Stimulated activated CD8-positive, alpha-beta memory T cell treated with anti-CD3 and anti-CD28 coated beads, Interleukin-2, amount 100 ng/mL, for 48 hours (primary cell): ENCODE data around the gene CD109.
A peak's percentile ranks its signal among the peaks of the same experiment; 100 is the strongest.
"Not testable (repeated sequence)": the region's sequence is repeated elsewhere in the genome, so short reads cannot be mapped to it uniquely, and the experiment has no call there.

Experiments
- DNase-seq, 2 donors: peaks; one replicate each; pipeline ENCODE4 v3.0.0-alpha.2; 2020; ENCODE audit warnings: low read depth in 2 of 2

Gene CD109

GRCh38 chr6:73695619-73696421 is at the start of gene CD109:
TSS of gene CD109 (plus strand) at chr6:73696203. CDS start at chr6:73696216, 13 bp downstream.
- DNase-seq, result peak; percentile 43 to 48

DNA sequence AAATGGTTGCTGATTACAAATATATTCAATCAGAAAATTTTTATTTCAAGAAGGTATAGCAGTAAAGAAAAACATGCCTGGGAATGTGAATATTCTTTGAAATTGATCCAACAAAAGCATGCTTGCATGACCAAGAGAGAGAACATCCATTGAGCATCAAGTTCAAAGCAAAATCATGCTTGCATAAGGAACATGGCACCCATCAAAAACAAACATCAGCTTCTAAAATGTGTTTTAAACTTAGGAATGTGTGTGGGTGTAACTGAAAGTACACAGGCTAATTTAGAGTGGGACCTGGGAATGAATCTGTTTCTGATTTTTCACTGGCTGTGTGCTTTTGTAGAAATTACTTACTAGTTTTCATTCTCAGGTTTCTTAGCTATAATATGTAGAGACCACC is 47.8 kb upstream of the CD109 start:
- DNase-seq, result no peak

DNA sequence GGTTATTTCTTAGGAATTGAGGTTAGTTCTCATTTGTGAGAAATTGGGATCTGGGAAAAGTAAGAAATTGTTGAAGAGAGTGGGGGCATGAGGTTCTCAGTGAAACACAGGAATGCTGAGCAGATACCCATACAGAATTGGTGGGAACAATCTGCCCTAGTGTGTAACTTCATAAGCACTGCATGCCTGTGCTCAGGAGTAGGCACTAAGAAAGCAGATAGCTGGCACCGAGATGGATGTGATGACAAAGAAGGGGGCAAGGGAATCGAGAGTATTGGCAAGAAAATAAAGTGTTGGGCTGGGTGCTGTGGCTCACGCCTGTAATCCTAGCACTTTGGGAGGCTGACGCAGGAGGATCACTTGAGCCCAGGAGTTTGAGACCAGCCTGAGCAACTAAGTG is 46.2 kb upstream of the CD109 start:
- no peak for DNase-seq

DNA sequence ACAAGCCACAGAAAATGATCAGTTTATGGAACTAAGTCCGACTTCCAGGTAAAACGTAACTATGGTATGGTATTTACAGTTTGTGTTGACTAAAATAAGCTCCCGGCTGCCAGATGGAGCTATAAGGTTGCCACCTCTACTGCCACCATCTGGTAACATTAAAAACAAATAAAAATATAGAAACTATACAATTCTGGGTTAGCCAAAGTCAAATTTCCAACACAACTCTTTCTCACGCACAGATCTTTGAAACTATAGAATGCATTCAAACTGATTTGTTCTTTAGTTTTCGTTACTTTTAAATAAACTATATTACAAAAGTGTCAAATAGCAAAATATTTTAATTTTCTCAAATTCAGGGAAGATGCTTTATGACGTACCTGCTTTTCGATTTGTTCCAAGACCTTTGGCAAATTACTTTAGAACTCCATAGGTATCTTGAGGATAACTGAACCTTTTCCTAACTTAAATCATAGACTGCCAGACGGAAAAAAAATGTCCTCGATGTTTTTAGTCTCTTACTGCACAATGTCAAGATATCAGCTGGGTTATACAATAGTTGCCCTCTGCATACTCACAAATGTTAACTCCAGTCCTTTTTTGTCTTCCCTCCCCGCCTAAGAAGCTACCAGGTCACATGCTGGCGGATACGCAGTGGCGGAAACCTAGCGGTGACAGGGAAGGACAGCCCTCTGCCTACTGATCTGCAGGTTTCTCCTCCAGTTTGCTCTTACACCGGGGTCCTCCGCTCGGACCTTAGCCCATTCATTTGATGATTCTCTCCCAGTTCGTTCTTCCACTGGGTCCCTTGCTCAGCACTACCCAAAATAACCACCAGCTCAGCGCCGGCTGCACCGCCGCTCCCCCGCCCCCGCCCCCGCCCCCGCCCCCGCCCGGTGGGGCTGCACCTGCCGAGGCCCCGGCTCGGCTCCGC is 43.1 kb upstream of the CD109 start:
- DNase-seq, result peak; percentile 33 to 39

- DNase-seq, result peak; percentile 87 to 89
Observed at GRCh38 chr6:73653571-73654424, 42.2 kb upstream of the CD109 start, which contains the start of gene SLC17A5. TSS of gene SLC17A5 (minus strand) at chr6:73653992. CDS start at chr6:73653886, 106 bp downstream.

DNA sequence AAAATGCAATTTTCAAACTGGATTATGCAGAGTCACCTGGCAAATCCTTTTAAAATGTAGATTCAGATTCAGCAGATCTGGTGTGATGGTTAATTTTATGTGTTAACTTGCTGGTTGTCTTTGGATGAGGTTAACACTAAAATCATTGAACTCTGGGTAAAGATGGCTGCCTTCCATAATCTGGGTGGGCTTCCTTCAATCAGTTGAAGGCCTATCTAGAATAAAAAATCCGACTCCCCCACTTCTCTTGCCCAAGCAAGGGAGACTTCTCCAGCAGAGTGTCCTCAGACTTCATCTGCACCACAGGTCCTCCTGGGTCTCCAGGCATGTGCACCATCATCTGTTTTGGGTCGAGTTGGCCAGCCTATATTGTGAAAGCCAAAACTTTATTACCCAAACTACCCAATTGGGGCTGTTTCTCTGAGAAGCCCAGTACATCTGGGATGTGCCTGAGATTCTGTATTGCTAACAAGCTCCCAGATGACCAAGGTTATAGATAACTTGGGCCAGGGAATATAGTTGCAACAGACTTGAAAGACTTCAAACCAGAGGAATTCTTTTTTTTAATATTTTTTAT is 40.6 kb upstream of the CD109 start:
- no peak for DNase-seq

DNA sequence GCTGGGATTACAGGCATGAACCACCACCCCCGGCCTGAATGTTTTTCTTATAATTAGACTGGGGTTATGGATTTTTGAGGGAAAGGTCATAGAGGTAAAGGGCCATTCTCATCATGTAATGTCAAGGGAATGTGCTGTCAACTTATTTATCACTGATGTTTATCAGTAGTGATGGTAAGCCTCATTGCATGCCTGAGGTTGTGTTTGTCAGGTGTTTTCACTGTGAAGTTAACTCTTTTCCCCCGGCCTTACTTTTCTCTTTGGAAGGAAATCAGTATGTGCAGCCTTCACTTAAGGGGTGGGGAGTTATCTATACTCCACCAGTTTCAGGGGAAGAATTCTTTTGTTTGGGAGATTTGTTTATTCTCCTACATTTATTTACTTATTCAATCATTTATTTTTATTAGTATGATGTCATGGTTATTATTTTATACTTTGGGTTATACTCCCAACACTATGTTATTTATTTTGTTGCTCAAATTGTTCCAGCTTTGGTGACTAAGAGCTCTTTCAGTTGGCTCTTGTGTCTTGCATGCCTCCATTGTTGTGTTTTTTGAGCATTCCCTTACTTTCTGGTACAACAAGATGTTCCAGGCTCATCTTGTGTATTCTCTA is 39.4 kb upstream of the CD109 start:
- DNase-seq, result no peak

DNA sequence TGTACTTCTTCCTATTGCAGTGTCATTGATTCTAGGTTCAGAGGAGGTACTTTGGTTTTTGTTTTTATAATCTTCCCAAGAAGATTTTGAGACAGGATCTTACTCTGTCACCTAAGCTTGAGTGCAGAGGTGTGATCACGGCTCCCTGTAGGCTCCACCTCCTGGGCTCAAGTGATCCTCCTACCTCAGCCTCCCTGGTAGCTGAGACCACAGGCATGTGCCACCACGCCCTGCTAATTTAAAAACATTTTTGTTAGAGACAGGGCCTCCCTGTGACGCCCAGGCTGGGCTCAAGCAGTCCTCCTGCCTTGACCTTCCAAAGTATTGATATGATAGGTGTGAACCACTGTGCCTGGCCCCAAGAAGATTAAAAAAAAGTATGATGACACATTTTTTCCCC is 38.8 kb upstream of the CD109 start:
- peak in 1 of 2 donors; percentile 23 for DNase-seq

GRCh38 chr6:73664701-73665100 is 31.3 kb upstream of the CD109 start:
- DNase-seq, result no peak

GRCh38 chr6:73665686-73666319 is 30.2 kb upstream of the CD109 start:
- DNase-seq, result no peak

DNA sequence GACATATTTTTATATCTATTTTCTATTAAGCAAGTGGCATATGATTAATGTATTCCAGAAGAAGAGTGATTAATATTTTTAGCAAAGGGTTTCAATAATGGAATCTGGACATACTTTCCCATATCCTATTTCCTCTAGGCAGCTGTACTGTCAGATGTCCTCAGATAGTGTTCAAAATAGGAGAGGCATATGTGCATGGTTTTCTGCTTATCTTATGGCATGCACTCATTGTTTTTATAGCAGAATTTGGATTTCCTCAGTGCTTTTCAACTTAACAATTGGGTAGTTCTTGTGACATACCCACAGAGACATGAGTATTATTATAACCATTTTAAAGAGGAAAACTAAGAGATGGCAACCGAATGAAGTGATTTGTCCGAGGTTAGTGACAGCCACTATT is 29.6 kb upstream of the CD109 start:
- no peak for DNase-seq

- no peak for DNase-seq
Observed at GRCh38 chr6:73667798-73668197, 28.2 kb upstream of the CD109 start.

DNA sequence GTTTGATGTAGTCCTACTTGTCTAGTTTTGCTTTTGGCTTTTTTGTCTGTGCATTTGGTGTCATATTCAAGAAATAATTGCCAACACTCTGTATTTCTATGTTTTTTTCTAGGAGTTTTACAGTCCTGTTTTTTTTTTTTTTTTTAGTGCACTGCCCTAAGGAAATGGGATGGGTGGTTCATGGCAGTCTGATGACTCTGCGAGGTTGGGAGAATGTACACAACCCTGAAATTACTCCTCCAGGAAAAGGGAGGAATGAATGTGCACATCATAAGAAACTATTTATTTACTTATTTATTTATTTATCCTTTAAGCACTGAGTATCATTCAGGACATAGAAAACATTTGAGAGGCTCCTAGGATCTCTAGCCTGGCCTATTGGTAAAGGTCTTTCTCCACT is 27.0 kb upstream of the CD109 start:
- no peak for DNase-seq

DNA sequence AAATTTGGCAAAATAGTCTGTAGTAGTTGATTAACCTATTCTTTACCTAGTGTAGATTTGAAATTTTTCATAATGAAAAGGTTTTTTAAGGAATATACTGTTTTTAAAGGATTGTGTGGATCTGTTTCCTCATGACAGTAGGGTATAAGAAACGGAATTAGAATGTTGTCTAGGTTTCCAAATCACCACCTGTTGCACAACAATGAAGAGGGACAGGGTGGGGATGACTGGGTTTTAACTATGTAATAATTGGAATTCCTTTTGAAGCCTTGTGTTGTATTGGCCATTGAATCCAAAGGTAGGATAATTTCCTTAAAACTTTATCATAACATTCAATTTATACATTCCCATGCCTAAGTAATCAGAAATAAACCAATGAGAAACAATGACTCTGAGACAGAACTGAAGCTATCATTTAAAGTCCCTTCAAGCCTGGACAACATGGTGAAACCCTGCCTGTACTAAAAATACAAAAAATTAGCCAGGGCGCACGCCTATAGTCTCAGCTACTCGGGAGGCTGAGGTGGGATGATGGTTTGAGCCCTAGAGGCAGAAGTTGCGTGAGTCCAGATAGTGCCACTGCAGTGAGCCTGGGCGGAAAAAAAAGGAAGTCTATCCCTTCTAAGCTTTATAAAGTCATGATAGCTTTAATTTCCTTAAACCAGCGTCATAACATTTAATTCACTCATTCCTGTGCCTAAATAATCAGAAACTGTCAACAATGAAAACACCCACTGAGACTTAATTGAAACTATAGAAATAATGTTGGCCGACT is 23.9 kb upstream of the CD109 start:
- DNase-seq, result no peak

DNA sequence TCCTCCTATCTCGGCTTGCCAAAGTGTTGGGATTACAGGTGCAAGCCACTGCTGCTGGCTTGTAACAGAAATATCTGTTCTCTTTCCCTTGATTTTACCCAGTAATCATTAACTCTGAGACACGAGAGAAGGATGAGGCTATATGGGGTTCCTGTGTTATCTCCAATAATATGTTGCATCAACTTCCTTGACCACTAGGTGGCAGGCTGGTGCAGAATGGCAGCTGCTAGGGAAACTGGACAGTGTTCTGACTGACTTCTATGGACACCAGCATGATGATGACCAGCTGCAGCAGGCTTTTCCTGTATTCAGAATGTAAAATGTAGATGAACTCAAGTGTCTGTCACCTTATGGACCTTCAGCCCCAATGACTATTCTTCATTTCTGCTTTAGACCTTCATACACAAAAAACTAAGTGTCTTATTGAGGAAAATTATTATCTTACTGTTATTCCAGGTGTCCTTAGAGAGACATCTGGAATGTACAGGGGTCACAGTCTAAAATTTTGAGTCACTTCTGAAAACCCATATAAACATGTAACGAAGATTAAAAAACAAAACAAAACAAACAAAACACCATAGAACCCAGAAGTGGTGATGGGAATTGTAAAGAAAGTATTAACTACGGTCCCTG is 20.4 kb upstream of the CD109 start:
- DNase-seq, result peak; percentile 49 to 51

DNA sequence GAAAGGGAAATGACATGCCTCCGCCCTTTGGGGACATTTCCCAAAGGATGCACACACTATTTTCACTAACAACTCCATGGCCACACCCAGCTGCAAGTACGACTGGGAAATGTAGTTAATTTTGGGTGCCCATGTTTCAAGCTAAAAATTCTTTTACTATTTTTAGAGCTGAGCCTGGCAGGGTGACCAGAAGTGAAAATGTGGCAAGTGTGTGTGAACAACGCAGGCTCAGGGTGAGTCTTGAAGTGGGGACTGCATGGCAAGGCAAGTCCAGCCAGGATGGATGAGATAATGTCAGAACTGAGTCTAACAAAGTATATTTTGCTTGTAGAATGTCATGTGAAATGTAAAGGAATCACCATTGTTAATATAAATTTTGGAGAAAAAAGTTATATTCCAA is 17.0 kb upstream of the CD109 start:
- DNase-seq, result no peak

- not testable (repeated sequence) for DNase-seq
Observed at GRCh38 chr6:73679846-73680245, 16.2 kb upstream of the CD109 start.

GRCh38 chr6:73680289-73680918 is 15.6 kb upstream of the CD109 start:
- DNase-seq, result no peak

DNA sequence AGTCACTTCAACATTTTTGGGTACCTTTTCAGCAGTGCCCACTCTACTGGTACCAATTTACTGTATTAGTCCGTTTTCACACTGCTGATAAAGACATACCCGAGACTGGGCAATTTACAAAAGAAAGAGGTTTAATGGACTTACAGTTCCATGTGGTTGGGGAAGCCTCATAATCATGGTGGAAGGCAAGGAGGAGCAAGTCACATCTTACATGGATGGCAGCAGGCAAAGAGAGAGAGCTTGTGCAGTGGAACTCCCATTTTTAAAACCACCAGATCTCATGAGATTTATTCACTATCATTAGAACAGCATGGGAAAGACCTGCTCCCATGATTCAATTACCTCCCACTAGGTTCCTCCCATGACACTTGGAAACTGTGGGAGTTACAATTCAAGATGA is 12.4 kb upstream of the CD109 start:
- DNase-seq, result not testable (repeated sequence)
